SK-N-SH treated with all-trans-retinoic acid at 6 μM for 48 hours (cell line): ENCODE results near the gene MCFD2.

Experiments
- ARNTL ChIP-seq: fragments of 450-650 bp; formaldehyde crosslinking; IDR thresholded peaks from 2 replicates; pipeline ENCODE4 v1.5.0; 2020; ENCODE audit warnings: low read depth, mild to moderate bottlenecking, moderate library complexity, borderline replicate concordance
- BACH2 ChIP-seq: fragments of 250-450 bp; sonication (Bioruptor Pico); IDR thresholded peaks from 2 replicates; pipeline ENCODE4 v1.9.0; 2021; ENCODE audit warnings: mild to moderate bottlenecking, borderline replicate concordance
- CREB5 ChIP-seq: fragments of 250-450 bp; sonication (Bioruptor Pico); IDR thresholded peaks from 2 replicates; pipeline ENCODE4 v1.5.1; 2020; ENCODE audit warnings: low read depth, mild to moderate bottlenecking, moderate library complexity
- CSRNP3 ChIP-seq: fragments of 250-450 bp; sonication (Bioruptor Pico); IDR thresholded peaks from 2 replicates; pipeline ENCODE4 v1.5.1; 2021; ENCODE audit warnings: mild to moderate bottlenecking, moderate library complexity
- RARB ChIP-seq: fragments of 250-450 bp; sonication (Bioruptor Pico); IDR thresholded peaks from 2 replicates; pipeline ENCODE4 v1.8.0; 2021; ENCODE audit warnings: mild to moderate bottlenecking, moderate library complexity
- ZFP30 ChIP-seq: fragments of 450-650 bp; formaldehyde crosslinking; IDR thresholded peaks from 2 replicates; pipeline ENCODE4 v1.5.0; 2022; ENCODE audit warnings: mild to moderate bottlenecking, moderate library complexity

DNA sequence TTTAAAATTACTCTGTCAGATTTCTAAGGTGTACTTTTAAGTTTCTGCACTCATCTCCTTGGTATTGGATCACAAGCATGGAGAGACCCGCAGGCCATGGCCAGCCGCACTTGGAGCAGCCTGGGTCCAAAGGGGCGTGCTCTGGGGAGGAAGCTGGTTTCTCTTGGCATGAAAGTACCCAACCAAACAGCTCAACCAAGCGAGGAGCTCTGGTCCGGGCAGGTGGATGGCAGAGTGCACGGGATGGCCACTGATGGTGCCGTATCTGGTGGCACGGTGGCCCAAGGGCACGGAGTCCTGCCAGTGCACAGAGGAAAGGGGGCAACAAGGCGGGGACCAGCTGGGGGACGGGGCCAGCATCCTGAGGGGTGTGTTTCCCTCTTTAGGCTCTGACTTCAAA lies 32.2 kb upstream of the MCFD2 start:
- TF ChIP-seq CSRNP3 (CRISPR knock-in tag) = no peak
- TF ChIP-seq RARB (CRISPR knock-in tag) = no peak
- TF ChIP-seq CREB5 (CRISPR knock-in tag) = no peak
- no peak for TF ChIP-seq ZFP30 (CRISPR knock-in tag)
- no peak for TF ChIP-seq BACH2 (CRISPR knock-in tag)
- no peak for TF ChIP-seq ARNTL
